ENCODE data around the gene ARHGAP42. TPM values are rescaled to one million over a fixed set of nuclear protein-coding genes. Genes with fewer than 3 reads are reported as not detected.

ARHGAP42 gene
- total and polyA plus RNA-seq, 4 donors: 4.1 to 15.8 (median 10.9) TPM

GRCh38 chr11:100753571-100753970, 66.5 kb downstream of the ARHGAP42 start:
- DNase-seq: no peak
- Histone ChIP-seq H3K4me3 (ENCODE audit: low read length in 2 of 2) (no peak overlapping the region), H3K4me1 (ENCODE audit: control insufficient read depth in 1 of 2, insufficient read depth in 2 of 2, low read length in 2 of 2) (no peaks in the 10 kb centered on the region), H3K9me3 (ENCODE audit: control insufficient read depth, low read length) (no peaks in the 10 kb centered on the region), H3K27ac (ENCODE audit: low read depth in 1 of 2, low read length in 2 of 2) (no peak overlapping the region), H3K36me3 (ENCODE audit: control insufficient read depth in 1 of 2, insufficient read depth in 2 of 2, low read length in 1 of 2) (no peaks in the 10 kb centered on the region), H3K27me3 (ENCODE audit: control insufficient read depth in 1 of 2, insufficient read depth in 2 of 2, low read length in 1 of 2) (no peaks in the 10 kb centered on the region)
- 43 to 59% methylated on average over 4 of the region's 4 CpGs for WGBS, 2 donors
- no peak for ATAC-seq (ENCODE audit: low FRiP score)
- intact Hi-C loops (cut with DNase I): no loop called here

- H3K27ac ChIP-seq (ENCODE audit: low read depth in 1 of 2, low read length in 2 of 2): no peak overlapping the region
- no peaks in the 10 kb centered on the region for H3K4me1 ChIP-seq (ENCODE audit: control insufficient read depth in 1 of 2, insufficient read depth in 2 of 2, low read length in 2 of 2)
- H3K9me3 ChIP-seq (ENCODE audit: control insufficient read depth, low read length): no peaks in the 10 kb centered on the region
- DNase-seq (no peak), ATAC-seq (ENCODE audit: low FRiP score) (no peak)
- H3K27me3 ChIP-seq (ENCODE audit: control insufficient read depth in 1 of 2, insufficient read depth in 2 of 2, low read length in 1 of 2): no peaks in the 10 kb centered on the region
- H3K36me3 ChIP-seq (ENCODE audit: control insufficient read depth in 1 of 2, insufficient read depth in 2 of 2, low read length in 1 of 2): no peaks in the 10 kb centered on the region
- no peak overlapping the region for H3K4me3 ChIP-seq (ENCODE audit: low read length in 2 of 2)
- WGBS, 2 donors: 23 to 33% methylated on average over 2 of the region's 2 CpGs
- intact Hi-C loops (cut with DNase I): no loop called here
Observed at GRCh38 chr11:100756559-100756958, 69.5 kb downstream of the ARHGAP42 start.

- WGBS, 2 donors: 47 to 54% methylated on average over 1 of the region's 1 CpG
- Histone ChIP-seq H3K27ac (ENCODE audit: low read depth in 1 of 2, low read length in 2 of 2) (no peak overlapping the region), H3K36me3 (ENCODE audit: control insufficient read depth in 1 of 2, insufficient read depth in 2 of 2, low read length in 1 of 2) (no peaks in the 10 kb centered on the region), H3K27me3 (ENCODE audit: control insufficient read depth in 1 of 2, insufficient read depth in 2 of 2, low read length in 1 of 2) (no peaks in the 10 kb centered on the region), H3K9me3 (ENCODE audit: control insufficient read depth, low read length) (no peaks in the 10 kb centered on the region), H3K4me3 (ENCODE audit: low read length in 2 of 2) (no peak overlapping the region), H3K4me1 (ENCODE audit: control insufficient read depth in 1 of 2, insufficient read depth in 2 of 2, low read length in 2 of 2) (no peaks in the 10 kb centered on the region)
- intact Hi-C loops (cut with DNase I): no loop called here
- DNase-seq: no peak
- ATAC-seq (ENCODE audit: low FRiP score): no peak
Observed at GRCh38 chr11:100757646-100758045, 70.6 kb downstream of the ARHGAP42 start.

DNA sequence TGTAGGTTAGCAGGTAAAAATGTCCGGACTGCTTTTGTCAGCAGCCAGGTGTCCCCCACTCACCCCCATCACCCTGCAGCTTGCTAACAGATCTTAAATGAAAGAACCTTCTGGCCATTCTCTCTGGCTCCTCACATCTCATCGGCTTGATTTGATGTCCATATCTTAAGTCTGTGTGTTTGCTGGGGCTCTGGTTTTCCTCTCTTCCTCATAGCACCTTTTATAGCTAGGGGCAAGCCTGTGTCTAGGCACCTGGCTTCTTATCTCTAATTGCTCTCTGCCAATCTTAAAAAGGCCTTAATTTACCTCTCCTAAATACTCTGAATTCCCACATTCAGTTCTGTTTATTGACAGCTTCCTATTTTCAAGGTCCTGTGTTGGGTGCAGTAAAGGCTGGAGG, 72.0 kb downstream of the ARHGAP42 start:
- Histone ChIP-seq H3K27ac (ENCODE audit: low read depth in 1 of 2, low read length in 2 of 2) (no peak overlapping the region), H3K27me3 (ENCODE audit: control insufficient read depth in 1 of 2, insufficient read depth in 2 of 2, low read length in 1 of 2) (no peaks in the 10 kb centered on the region), H3K9me3 (ENCODE audit: control insufficient read depth, low read length) (no peaks in the 10 kb centered on the region), H3K36me3 (ENCODE audit: control insufficient read depth in 1 of 2, insufficient read depth in 2 of 2, low read length in 1 of 2) (no peaks in the 10 kb centered on the region), H3K4me3 (ENCODE audit: low read length in 2 of 2) (no peak overlapping the region), H3K4me1 (ENCODE audit: control insufficient read depth in 1 of 2, insufficient read depth in 2 of 2, low read length in 2 of 2) (no peaks in the 10 kb centered on the region)
- intact Hi-C loops (cut with DNase I): no loop called here
- ATAC-seq (ENCODE audit: low FRiP score) (no peak), DNase-seq (no peak)
- WGBS, 2 donors: 73 to 82% methylated on average over 2 of the region's 2 CpGs

- Histone ChIP-seq H3K27ac (ENCODE audit: low read depth in 1 of 2, low read length in 2 of 2) (no peak overlapping the region), H3K36me3 (ENCODE audit: control insufficient read depth in 1 of 2, insufficient read depth in 2 of 2, low read length in 1 of 2) (no peaks in the 10 kb centered on the region), H3K4me3 (ENCODE audit: low read length in 2 of 2) (no peak overlapping the region), H3K4me1 (ENCODE audit: control insufficient read depth in 1 of 2, insufficient read depth in 2 of 2, low read length in 2 of 2) (no peaks in the 10 kb centered on the region), H3K27me3 (ENCODE audit: control insufficient read depth in 1 of 2, insufficient read depth in 2 of 2, low read length in 1 of 2) (no peaks in the 10 kb centered on the region), H3K9me3 (ENCODE audit: control insufficient read depth, low read length) (no peaks in the 10 kb centered on the region)
- intact Hi-C loops (cut with DNase I): no loop called here
- DNase-seq (no peak), ATAC-seq (ENCODE audit: low FRiP score) (no peak)
- WGBS, 2 donors: 72 to 76% methylated on average over 3 of the region's 3 CpGs
Observed at GRCh38 chr11:100759856-100760255, 72.8 kb downstream of the ARHGAP42 start.

- Histone ChIP-seq H3K36me3 (ENCODE audit: control insufficient read depth in 1 of 2, insufficient read depth in 2 of 2, low read length in 1 of 2) (no peaks in the 10 kb centered on the region), H3K27ac (ENCODE audit: low read depth in 1 of 2, low read length in 2 of 2) (no peak overlapping the region), H3K4me3 (ENCODE audit: low read length in 2 of 2) (no peak overlapping the region), H3K9me3 (ENCODE audit: control insufficient read depth, low read length) (no peaks in the 10 kb centered on the region), H3K4me1 (ENCODE audit: control insufficient read depth in 1 of 2, insufficient read depth in 2 of 2, low read length in 2 of 2) (no peaks in the 10 kb centered on the region), H3K27me3 (ENCODE audit: control insufficient read depth in 1 of 2, insufficient read depth in 2 of 2, low read length in 1 of 2) (no peaks in the 10 kb centered on the region)
- DNase-seq (no peak), ATAC-seq (ENCODE audit: low FRiP score) (no peak)
- intact Hi-C loops (cut with DNase I): no loop called here
Observed at GRCh38 chr11:100760744-100761143, 73.7 kb downstream of the ARHGAP42 start.

- DNase-seq: no peak
- 77 to 86% methylated on average over 6 of the region's 6 CpGs for WGBS, 2 donors
- no peaks in the 10 kb centered on the region for H3K4me1 ChIP-seq (ENCODE audit: control insufficient read depth in 1 of 2, insufficient read depth in 2 of 2, low read length in 2 of 2)
- H3K4me3 ChIP-seq (ENCODE audit: low read length in 2 of 2): no peak overlapping the region
- H3K27me3 ChIP-seq (ENCODE audit: control insufficient read depth in 1 of 2, insufficient read depth in 2 of 2, low read length in 1 of 2): no peaks in the 10 kb centered on the region
- no peaks in the 10 kb centered on the region for H3K36me3 ChIP-seq (ENCODE audit: control insufficient read depth in 1 of 2, insufficient read depth in 2 of 2, low read length in 1 of 2)
- H3K9me3 ChIP-seq (ENCODE audit: control insufficient read depth, low read length): no peaks in the 10 kb centered on the region
- no peak overlapping the region for H3K27ac ChIP-seq (ENCODE audit: low read depth in 1 of 2, low read length in 2 of 2)
- intact Hi-C loops (cut with DNase I): no loop called here
- no peak for ATAC-seq (ENCODE audit: low FRiP score)
Observed at GRCh38 chr11:100761841-100762240, 74.8 kb downstream of the ARHGAP42 start.

DNA sequence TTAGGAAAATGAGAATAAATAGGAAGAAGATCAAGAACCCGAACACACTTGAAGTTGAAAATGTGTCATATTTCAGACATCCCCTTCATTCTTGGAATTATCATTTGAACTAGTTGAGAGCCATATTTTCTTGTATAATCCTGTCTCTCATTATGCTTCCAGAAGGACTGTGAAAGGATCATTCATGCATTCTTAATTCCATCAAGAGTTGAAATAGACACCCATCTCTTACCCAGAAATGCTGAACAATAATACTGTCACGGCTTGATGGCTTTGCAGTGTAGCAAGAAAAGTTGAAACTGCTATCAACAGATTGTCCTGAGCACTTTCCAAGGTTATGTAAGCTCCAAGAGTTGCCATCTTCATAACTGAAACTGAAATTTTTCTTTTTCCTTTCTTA, 79.7 kb downstream of the ARHGAP42 start:
- WGBS, 2 donors: 96% methylated on average over 2 of the region's 2 CpGs
- no peaks in the 10 kb centered on the region for H3K9me3 ChIP-seq (ENCODE audit: control insufficient read depth, low read length)
- no peak overlapping the region for H3K27ac ChIP-seq (ENCODE audit: low read depth in 1 of 2, low read length in 2 of 2)
- intact Hi-C loops (cut with DNase I): no loop called here
- H3K36me3 ChIP-seq (ENCODE audit: control insufficient read depth in 1 of 2, insufficient read depth in 2 of 2, low read length in 1 of 2): no peaks in the 10 kb centered on the region
- DNase-seq: no peak
- no peak overlapping the region for H3K4me3 ChIP-seq (ENCODE audit: low read length in 2 of 2)
- no peaks in the 10 kb centered on the region for H3K27me3 ChIP-seq (ENCODE audit: control insufficient read depth in 1 of 2, insufficient read depth in 2 of 2, low read length in 1 of 2)
- H3K4me1 ChIP-seq (ENCODE audit: control insufficient read depth in 1 of 2, insufficient read depth in 2 of 2, low read length in 2 of 2): no peaks in the 10 kb centered on the region
- no peak for ATAC-seq (ENCODE audit: low FRiP score)

DNA sequence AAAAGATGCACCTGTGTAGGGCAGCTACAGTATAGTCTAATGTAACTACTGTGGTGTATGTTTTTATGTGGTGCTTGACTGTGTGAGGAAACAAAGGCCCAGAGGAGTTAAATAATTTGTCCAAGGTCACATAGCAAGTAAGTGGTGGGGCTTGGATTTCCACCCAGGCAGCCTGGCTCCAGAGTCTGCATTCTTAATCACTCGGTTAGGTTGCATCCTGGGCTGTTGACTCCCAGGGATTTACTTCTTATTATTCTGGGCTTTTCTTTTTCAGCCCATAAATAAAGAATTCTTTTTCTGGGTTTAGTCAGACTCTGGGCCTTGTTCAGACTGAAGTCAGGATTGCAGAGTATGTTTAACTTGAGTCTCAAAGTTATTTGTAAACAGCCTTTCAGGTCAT, 82.1 kb downstream of the ARHGAP42 start:
- no peak for ATAC-seq (ENCODE audit: low FRiP score)
- H3K4me3 ChIP-seq (ENCODE audit: low read length in 2 of 2): no peak overlapping the region
- no peaks in the 10 kb centered on the region for H3K27me3 ChIP-seq (ENCODE audit: control insufficient read depth in 1 of 2, insufficient read depth in 2 of 2, low read length in 1 of 2)
- intact Hi-C loops (cut with DNase I): no loop called here
- no peak for DNase-seq
- H3K36me3 ChIP-seq (ENCODE audit: control insufficient read depth in 1 of 2, insufficient read depth in 2 of 2, low read length in 1 of 2): peaks cover 0 to 2% of the 10 kb centered on the region in 2 donors
- no peaks in the 10 kb centered on the region for H3K4me1 ChIP-seq (ENCODE audit: control insufficient read depth in 1 of 2, insufficient read depth in 2 of 2, low read length in 2 of 2)
- no peaks in the 10 kb centered on the region for H3K9me3 ChIP-seq (ENCODE audit: control insufficient read depth, low read length)
- WGBS, 2 donors: 10 to 13% methylated on average over 1 of the region's 1 CpG
- no peak overlapping the region for H3K27ac ChIP-seq (ENCODE audit: low read depth in 1 of 2, low read length in 2 of 2)
